Measurements from ENCODE around the gene GAB1. TPM values are rescaled to one million over a fixed set of nuclear protein-coding genes. Genes with fewer than 3 reads are reported as not detected.

GAB1 gene
- total and polyA plus RNA-seq, 2 of the 8 experiments (the other 6 are each of a cell fraction or from before 2014, with no cell fraction given) = 6.8 to 21.3 TPM

- Histone ChIP-seq H3K4me2 (ENCODE audit: insufficient read depth in 1 of 2, low read depth in 2 of 2, low read length in 2 of 2) (no peak overlapping the region), H3K4me3 (ENCODE audit: extremely low read depth in 1 of 4, insufficient read depth in 2 of 4, low read depth in 3 of 4, low read length in 4 of 4) (no peak overlapping the region), H2BK5ac (ENCODE audit: low read depth, low read length) (no peak overlapping the region), H2AFZ (ENCODE audit: low read length) (no peak overlapping the region), H2BK20ac (ENCODE audit: low read length) (no peak overlapping the region), H4K5ac (ENCODE audit: insufficient read length, low read depth, low read length) (no peak overlapping the region), H2BK120ac (replicated peaks; ENCODE audit: low read depth, low read length) (no peak overlapping the region), H3K4me1 (replicated peaks in 1 of 4; ENCODE audit: control insufficient read depth in 3 of 4, insufficient read depth in 4 of 4, low read length in 3 of 4) (no peaks in the 10 kb centered on the region), H3K4ac (replicated peaks; ENCODE audit: insufficient read length, low read depth, low read length) (no peak overlapping the region), H2BK12ac (ENCODE audit: low read depth, low read length) (no peak overlapping the region), H3K79me1 (ENCODE audit: low read depth, low read length) (no peaks in the 10 kb centered on the region), H3K27ac (ENCODE audit: low read depth, low read length) (no peak overlapping the region), H3K56ac (replicated peaks; ENCODE audit: insufficient read length, low read depth, low read length) (no peak overlapping the region), H3K36me3 (ENCODE audit: control insufficient read depth in 2 of 4, insufficient read depth in 4 of 4, low read length in 3 of 4) (no peaks in the 10 kb centered on the region), H3K14ac (ENCODE audit: insufficient read length) (no peak overlapping the region), H4K20me1 (replicated peaks in 1 of 2; ENCODE audit: control insufficient read depth in 1 of 2, insufficient read depth in 2 of 2, low read length in 2 of 2) (no peaks in the 10 kb centered on the region), H2BK15ac (ENCODE audit: low read length) (no peak overlapping the region), H3K79me2 (ENCODE audit: control insufficient read depth in 1 of 2, insufficient read depth in 2 of 2, low read length in 2 of 2) (peaks cover 0 to 29% of the 10 kb centered on the region in 2 experiments; a peak in 2 of 4 replicates), H3K27me3 (replicated peaks in 1 of 4; ENCODE audit: control insufficient read depth in 3 of 4, extremely low read depth in 1 of 4, insufficient read depth in 3 of 4, low read length in 3 of 4) (peaks cover 0 to under 1% (median 0%) of the 10 kb centered on the region in 4 experiments; a peak in 1 of 7 replicates), H4K91ac (replicated peaks; ENCODE audit: insufficient read length, low read length) (no peak overlapping the region), H3K23me2 (ENCODE audit: low read depth, low read length) (no peaks in the 10 kb centered on the region), H4K8ac (ENCODE audit: extremely low read depth, insufficient read depth, low read length) (no peak overlapping the region), H3K9ac (replicated peaks in 1 of 4; ENCODE audit: extremely low read depth in 1 of 4, low read depth in 3 of 4, low read length in 3 of 4) (no peak overlapping the region), H3K23ac (ENCODE audit: insufficient read length) (no peak overlapping the region), H2AK5ac (ENCODE audit: low read depth, low read length) (no peak overlapping the region), H3K9me3 (ENCODE audit: insufficient read depth in 2 of 2, low read depth in 1 of 2, low read length in 1 of 2) (no peaks in the 10 kb centered on the region), H3K18ac (ENCODE audit: extremely low read depth, low read length) (no peak overlapping the region)
- ChIA-PET CTCF (ENCODE audit: partially characterized antibody) (interaction anchor here (1.0 kb wide), 1 partner anchor 24 kb away, joined by 3 read pairs; no protein-coding TSS in a partner anchor), POLR2A (ENCODE audit: partially characterized antibody) (no interaction called here)
- WGBS, 2 experiments (ENCODE audit: extremely low coverage in 1 of 2, insufficient coverage in 1 of 2, insufficient read length in 1 of 2, insufficient replicate concordance in 2 of 2, low coverage in 1 of 2, low lambda C conversion rate in 2 of 2, missing lambda C conversion rate in 1 of 2) = 89% methylated on average over 3 of the region's 3 CpGs; no CpG with 5 or more reads in 1 of the 2 experiments
- no peak for DNase-seq (ENCODE audit: low read depth in 1 of 2, low spot score in 2 of 2)
- no peak for FAIRE-seq
- no peak for TF ChIP-seq CTBP2 (IDR thresholded peaks at IDR 0.05; ENCODE audit: borderline replicate concordance, insufficient read depth, insufficient read length, low read length)
- no peak for TF ChIP-seq ZNF274 (IDR thresholded peaks at IDR 0.05; ENCODE audit: borderline replicate concordance, extremely low read depth, low read length)
- TF ChIP-seq RXRA (IDR thresholded peaks at IDR 0.05; ENCODE audit: insufficient read depth, low read depth, low read length) = no peak
- no peak for TF ChIP-seq TAF7 (optimal IDR thresholded peaks at IDR 0.05; ENCODE audit: borderline replicate concordance, low read depth, low read length)
- no peak for TF ChIP-seq POLR2AphosphoS5 (IDR thresholded peaks at IDR 0.05; ENCODE audit: low read depth, low read length)
- TF ChIP-seq JUN (IDR thresholded peaks at IDR 0.05; ENCODE audit: low read depth, low read length) = no peak
- no peak for TF ChIP-seq RAD21 (IDR thresholded peaks at IDR 0.05 in 1 of 2, conservative IDR thresholded peaks at IDR 0.05 in 1 of 2; ENCODE audit: low read depth in 2 of 2, low read length in 2 of 2)
- TF ChIP-seq POLR2A (IDR thresholded peaks at IDR 0.05; ENCODE audit: control extremely low read depth in 1 of 2, low read depth in 2 of 2, low read length in 2 of 2) = no peak
- no peak for TF ChIP-seq KDM4A (IDR thresholded peaks at IDR 0.05; ENCODE audit: low read depth, low read length, severe bottlenecking)
- TF ChIP-seq ATF2 (IDR thresholded peaks at IDR 0.05; ENCODE audit: low read length) = no peak
- TF ChIP-seq SP4 (IDR thresholded peaks at IDR 0.05; ENCODE audit: low read length) = no peak
- TF ChIP-seq FOSL1 (IDR thresholded peaks at IDR 0.05; ENCODE audit: insufficient read depth, low read depth, low read length) = no peak
- no peak for TF ChIP-seq RBBP5 (IDR thresholded peaks at IDR 0.05; ENCODE audit: borderline replicate concordance, low read depth, low read length)
These were observed 32.9 kb downstream of the GAB1 start for GRCh38 chr4:143369552-143369951.
